ENCODE data around the gene SMYD4. TPM values are rescaled to one million over a fixed set of nuclear protein-coding genes. Genes with fewer than 3 reads are reported as not detected.
"Not testable (repeated sequence)": the region's sequence is repeated elsewhere in the genome, so short reads cannot be mapped to it uniquely, and the experiment has no call there.

SMYD4 gene
- total RNA-seq, 1 donor = 10.7 TPM

- DNase-seq (ENCODE audit: low read depth) = no peak
- no peak overlapping the region for H3K4me3 ChIP-seq (ENCODE audit: low read depth, low read length)
- TF ChIP-seq CTCF (IDR thresholded peaks at IDR 0.05; ENCODE audit: insufficient read depth, low read length) = no peak
Measured at GRCh38 chr17:1808644-1809043, 21.1 kb downstream of the SMYD4 start.

GRCh38 chr17:1807890-1808289 is 21.8 kb downstream of the SMYD4 start:
- no peak for DNase-seq (ENCODE audit: low read depth)
- TF ChIP-seq CTCF (IDR thresholded peaks at IDR 0.05; ENCODE audit: insufficient read depth, low read length) = no peak
- no peak overlapping the region for H3K4me3 ChIP-seq (ENCODE audit: low read depth, low read length)

GRCh38 chr17:1803280-1803679 is 26.4 kb downstream of the SMYD4 start:
- DNase-seq (ENCODE audit: low read depth) = no peak
- TF ChIP-seq CTCF (IDR thresholded peaks at IDR 0.05; ENCODE audit: insufficient read depth, low read length) = no peak
- no peak overlapping the region for H3K4me3 ChIP-seq (ENCODE audit: low read depth, low read length)

- no peak overlapping the region for H3K4me3 ChIP-seq (ENCODE audit: low read depth, low read length)
- no peak for TF ChIP-seq CTCF (IDR thresholded peaks at IDR 0.05; ENCODE audit: insufficient read depth, low read length)
- DNase-seq (ENCODE audit: low read depth) = no peak
Measured at GRCh38 chr17:1802429-1802828, 27.3 kb downstream of the SMYD4 start.

- no peak overlapping the region for H3K4me3 ChIP-seq (ENCODE audit: low read depth, low read length)
- TF ChIP-seq CTCF (IDR thresholded peaks at IDR 0.05; ENCODE audit: insufficient read depth, low read length) = no peak
- no peak for DNase-seq (ENCODE audit: low read depth)
Measured at GRCh38 chr17:1800712-1801111, 29.0 kb downstream of the SMYD4 start.

GRCh38 chr17:1800240-1800639 is 29.5 kb downstream of the SMYD4 start:
- no peak for DNase-seq (ENCODE audit: low read depth)
- no peak for TF ChIP-seq CTCF (IDR thresholded peaks at IDR 0.05; ENCODE audit: insufficient read depth, low read length)
- no peak overlapping the region for H3K4me3 ChIP-seq (ENCODE audit: low read depth, low read length)

- not testable (repeated sequence) for DNase-seq (ENCODE audit: low read depth); H3K4me3 ChIP-seq (ENCODE audit: low read depth, low read length)
Measured at GRCh38 chr17:1797846-1798245, 31.9 kb downstream of the SMYD4 start.
